ENCODE measurements around the gene PI4K2A. TPM values are rescaled to one million over a fixed set of nuclear protein-coding genes. Genes with fewer than 3 reads are reported as not detected.
"Not testable (repeated sequence)": the region's sequence is repeated elsewhere in the genome, so short reads cannot be mapped to it uniquely, and the experiment has no call there.

Gene PI4K2A
- total RNA-seq, 1 donor from 2014 or later, result 5.2 TPM

DNA sequence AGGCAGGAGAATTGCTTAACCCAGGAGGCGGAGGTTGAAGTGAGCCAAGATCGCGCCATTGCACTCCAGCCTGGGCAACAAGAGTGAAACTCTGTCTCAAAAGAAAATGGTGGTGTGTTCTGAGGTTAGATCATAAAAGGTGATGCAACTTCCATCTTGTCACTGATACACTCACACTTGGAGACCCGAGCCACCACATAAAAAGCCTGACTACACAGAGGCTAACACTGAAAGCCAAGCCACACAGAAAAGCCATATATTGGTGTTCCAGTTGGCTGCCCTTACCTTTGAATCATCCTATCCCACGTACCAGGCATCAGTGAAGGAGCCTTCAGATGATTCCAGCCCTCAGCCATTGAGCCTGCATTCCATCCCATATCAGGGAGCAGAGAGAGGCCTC is 11.2 kb upstream of the PI4K2A start:
- Histone ChIP-seq H3K36me3 (ENCODE audit: control insufficient read depth in 3 of 3, insufficient read depth in 3 of 3, low read length in 3 of 3) (no peaks in the 10 kb centered on the region), H3K27ac (ENCODE audit: low read depth, low read length) (no peak overlapping the region), H3K27me3 (ENCODE audit: control insufficient read depth in 3 of 3, insufficient read depth in 3 of 3, low read length in 3 of 3) (no peaks in the 10 kb centered on the region), H3K4me1 (ENCODE audit: control insufficient read depth in 3 of 3, insufficient read depth in 3 of 3, low read length in 3 of 3) (peaks cover 7 to 9% (median 7%) of the 10 kb centered on the region in 3 donors), H3K9ac (ENCODE audit: low read depth in 1 of 3, low read length in 3 of 3) (no peak overlapping the region), H3K9me3 (ENCODE audit: control insufficient read depth in 3 of 3, low read length in 3 of 3) (no peaks in the 10 kb centered on the region), H3K4me3 (ENCODE audit: low read length in 3 of 3) (no peak overlapping the region)

DNA sequence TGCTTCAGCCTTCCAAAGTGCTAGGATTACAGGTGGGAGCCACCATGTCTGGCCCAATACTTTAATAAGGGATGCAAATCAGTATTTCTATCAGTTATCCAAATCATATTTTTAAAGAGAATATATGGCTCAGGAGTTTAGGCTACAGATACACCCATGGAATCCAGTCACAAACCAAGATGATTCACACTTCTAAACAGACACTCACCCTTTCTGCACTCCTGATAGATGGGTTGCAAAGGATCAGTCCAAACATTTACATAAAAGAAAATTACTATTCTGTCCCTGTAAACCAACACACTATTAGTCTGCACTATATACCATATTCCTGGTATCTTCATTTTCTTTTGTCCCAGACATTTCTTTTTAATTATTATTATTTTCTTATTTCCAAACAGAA is 9.4 kb upstream of the PI4K2A start:
- no peak overlapping the region for H3K27ac ChIP-seq (ENCODE audit: low read depth, low read length)
- H3K4me3 ChIP-seq (ENCODE audit: low read length in 3 of 3), result no peak overlapping the region
- H3K27me3 ChIP-seq (ENCODE audit: control insufficient read depth in 3 of 3, insufficient read depth in 3 of 3, low read length in 3 of 3), result no peaks in the 10 kb centered on the region
- H3K36me3 ChIP-seq (ENCODE audit: control insufficient read depth in 3 of 3, insufficient read depth in 3 of 3, low read length in 3 of 3), result no peaks in the 10 kb centered on the region
- no peak overlapping the region for H3K9ac ChIP-seq (ENCODE audit: low read depth in 1 of 3, low read length in 3 of 3)
- peaks cover 7 to 9% (median 7%) of the 10 kb centered on the region in 3 donors for H3K4me1 ChIP-seq (ENCODE audit: control insufficient read depth in 3 of 3, insufficient read depth in 3 of 3, low read length in 3 of 3)
- H3K9me3 ChIP-seq (ENCODE audit: control insufficient read depth in 3 of 3, low read length in 3 of 3), result no peaks in the 10 kb centered on the region

DNA sequence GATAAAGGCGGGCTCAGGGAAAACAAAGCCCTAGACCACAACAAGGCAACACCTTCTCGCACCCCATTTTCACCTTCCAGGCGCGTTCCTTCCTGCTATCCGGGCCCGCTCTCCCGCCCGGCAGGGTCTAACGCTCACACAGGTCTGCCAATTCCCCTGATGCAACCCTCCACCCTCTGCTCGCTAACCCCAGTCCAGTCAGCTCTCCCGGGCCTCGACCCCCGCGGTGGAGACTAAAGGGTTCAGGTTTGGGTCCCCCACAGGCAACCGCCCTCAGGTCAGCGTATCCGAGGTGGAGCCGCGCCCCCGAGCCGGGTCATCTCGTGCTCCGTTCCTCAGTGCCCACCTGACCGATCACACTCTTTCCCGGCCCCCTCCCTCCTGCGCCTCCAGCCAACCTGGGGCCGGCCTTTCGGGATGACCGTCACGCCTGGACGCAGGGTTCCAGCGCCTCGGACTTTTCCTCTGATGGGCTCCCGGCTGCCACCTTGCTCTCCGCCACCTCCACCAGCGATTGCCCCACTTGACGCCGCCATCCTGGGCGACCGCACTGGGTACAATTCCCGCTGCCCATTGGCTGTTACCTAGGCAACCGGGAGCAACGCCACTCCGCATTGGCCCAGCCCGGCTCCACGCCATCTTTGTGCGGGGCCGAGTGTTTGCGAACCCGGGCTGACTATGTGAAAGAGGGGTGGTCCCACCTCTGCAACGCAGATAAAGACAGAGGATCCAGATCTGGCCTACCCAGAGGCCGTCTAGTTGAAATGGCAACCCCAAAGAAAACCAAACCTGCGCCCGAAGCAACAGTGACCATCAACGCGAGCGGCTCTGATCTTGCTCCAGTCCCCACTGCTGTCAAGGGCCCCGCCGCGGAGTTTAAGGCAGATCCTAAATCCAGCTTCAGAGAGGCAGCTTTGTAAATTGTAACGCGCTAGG is 7.3 kb upstream of the PI4K2A start, which contains the start of gene MORN4:
Gene MORN4 (minus strand): TSS at position 552 of the 936 bp plus-strand sequence. CDS start 13,847 bp downstream, outside the sequence.
- Histone ChIP-seq H3K9ac (ENCODE audit: low read depth in 1 of 3, low read length in 3 of 3) (peak within 1 kb of the TSS; percentile 79 to 85 (median 79)), H3K4me3 (ENCODE audit: low read length in 3 of 3) (peak within 1 kb of the TSS; percentile 91 to 93 (median 92)), H3K27me3 (ENCODE audit: control insufficient read depth in 3 of 3, insufficient read depth in 3 of 3, low read length in 3 of 3) (no peaks in the 10 kb centered on the region), H3K9me3 (ENCODE audit: control insufficient read depth in 3 of 3, low read length in 3 of 3) (no peaks in the 10 kb centered on the region), H3K36me3 (ENCODE audit: control insufficient read depth in 3 of 3, insufficient read depth in 3 of 3, low read length in 3 of 3) (no peaks in the 10 kb centered on the region), H3K4me1 (ENCODE audit: control insufficient read depth in 3 of 3, insufficient read depth in 3 of 3, low read length in 3 of 3) (peaks cover 7 to 9% (median 7%) of the 10 kb centered on the region in 3 donors), H3K27ac (ENCODE audit: low read depth, low read length) (peak within 1 kb of the TSS; percentile 48)

- peak overlapping the region; percentile 48 for H3K27ac ChIP-seq (ENCODE audit: low read depth, low read length)
- peak overlapping the region; percentile 91 to 93 (median 92) for H3K4me3 ChIP-seq (ENCODE audit: low read length in 3 of 3)
- H3K4me1 ChIP-seq (ENCODE audit: control insufficient read depth in 3 of 3, insufficient read depth in 3 of 3, low read length in 3 of 3), result peaks cover 7 to 9% (median 7%) of the 10 kb centered on the region in 3 donors
- no peaks in the 10 kb centered on the region for H3K36me3 ChIP-seq (ENCODE audit: control insufficient read depth in 3 of 3, insufficient read depth in 3 of 3, low read length in 3 of 3)
- H3K9ac ChIP-seq (ENCODE audit: low read depth in 1 of 3, low read length in 3 of 3), result peak overlapping the region; percentile 79 to 85 (median 79)
- H3K9me3 ChIP-seq (ENCODE audit: control insufficient read depth in 3 of 3, low read length in 3 of 3), result no peaks in the 10 kb centered on the region
- H3K27me3 ChIP-seq (ENCODE audit: control insufficient read depth in 3 of 3, insufficient read depth in 3 of 3, low read length in 3 of 3), result no peaks in the 10 kb centered on the region
Observed at GRCh38 chr10:97633921-97634320, 6.5 kb upstream of the PI4K2A start.

GRCh38 chr10:97635577-97635976 is 4.9 kb upstream of the PI4K2A start:
- H3K36me3 ChIP-seq (ENCODE audit: control insufficient read depth in 3 of 3, insufficient read depth in 3 of 3, low read length in 3 of 3), result no peaks in the 10 kb centered on the region
- no peaks in the 10 kb centered on the region for H3K9me3 ChIP-seq (ENCODE audit: control insufficient read depth in 3 of 3, low read length in 3 of 3)
- no peak overlapping the region for H3K9ac ChIP-seq (ENCODE audit: low read depth in 1 of 3, low read length in 3 of 3)
- H3K27me3 ChIP-seq (ENCODE audit: control insufficient read depth in 3 of 3, insufficient read depth in 3 of 3, low read length in 3 of 3), result no peaks in the 10 kb centered on the region
- H3K27ac ChIP-seq (ENCODE audit: low read depth, low read length), result no peak overlapping the region
- no peak overlapping the region for H3K4me3 ChIP-seq (ENCODE audit: low read length in 3 of 3)
- H3K4me1 ChIP-seq (ENCODE audit: control insufficient read depth in 3 of 3, insufficient read depth in 3 of 3, low read length in 3 of 3), result peaks cover 7 to 9% (median 7%) of the 10 kb centered on the region in 3 donors

GRCh38 chr10:97639090-97639489 is 1.4 kb upstream of the PI4K2A start:
- not testable (repeated sequence) for H3K4me3 ChIP-seq (ENCODE audit: low read length in 3 of 3); H3K27ac ChIP-seq (ENCODE audit: low read depth, low read length); H3K9me3 ChIP-seq (ENCODE audit: control insufficient read depth in 3 of 3, low read length in 3 of 3); H3K27me3 ChIP-seq (ENCODE audit: control insufficient read depth in 3 of 3, insufficient read depth in 3 of 3, low read length in 3 of 3); H3K9ac ChIP-seq (ENCODE audit: low read depth in 1 of 3, low read length in 3 of 3); H3K36me3 ChIP-seq (ENCODE audit: control insufficient read depth in 3 of 3, insufficient read depth in 3 of 3, low read length in 3 of 3)
- peaks cover 10 to 16% (median 11%) of the 10 kb centered on the region in 3 donors for H3K4me1 ChIP-seq (ENCODE audit: control insufficient read depth in 3 of 3, insufficient read depth in 3 of 3, low read length in 3 of 3)

DNA sequence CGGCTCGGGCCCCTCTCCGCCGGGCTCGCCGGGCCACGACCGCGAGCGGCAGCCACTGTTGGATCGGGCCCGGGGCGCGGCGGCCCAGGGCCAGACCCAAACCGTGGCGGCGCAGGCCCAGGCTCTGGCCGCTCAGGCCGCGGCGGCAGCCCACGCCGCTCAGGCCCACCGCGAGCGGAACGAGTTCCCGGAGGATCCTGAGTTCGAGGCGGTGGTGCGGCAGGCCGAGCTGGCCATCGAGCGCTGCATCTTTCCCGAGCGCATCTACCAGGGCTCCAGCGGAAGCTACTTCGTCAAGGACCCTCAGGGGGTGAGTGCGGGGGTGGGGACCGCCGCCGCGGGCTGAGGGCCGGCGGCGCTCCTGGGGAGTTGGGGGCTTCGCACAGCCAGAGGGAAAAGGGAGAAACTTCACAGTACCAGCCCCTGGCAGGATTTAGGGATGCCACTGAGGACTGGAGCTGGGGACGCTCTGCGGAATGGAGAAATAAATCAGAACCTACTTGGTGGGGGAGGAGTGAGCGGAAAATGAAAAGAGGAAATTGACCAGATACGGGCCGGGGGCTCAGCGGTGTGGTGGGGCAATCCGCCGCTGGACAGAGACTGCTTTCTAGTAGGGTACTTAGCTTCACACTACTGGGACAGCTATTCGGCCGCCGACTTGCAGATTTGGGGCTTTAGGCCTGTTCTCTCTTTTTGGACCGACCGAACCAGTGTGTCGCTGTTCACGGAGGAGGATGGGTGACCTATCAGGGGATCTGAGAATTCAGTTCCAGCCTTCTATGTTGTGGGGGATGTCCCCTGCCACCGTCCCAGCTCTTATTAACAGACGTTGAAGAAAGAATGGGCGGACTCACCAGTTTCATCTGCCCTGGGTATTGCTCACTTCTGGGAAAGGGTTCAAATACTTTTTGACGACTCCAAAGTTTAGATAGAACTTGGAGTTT is 669 bp downstream of the PI4K2A start:
- H3K4me1 ChIP-seq (ENCODE audit: control insufficient read depth in 3 of 3, insufficient read depth in 3 of 3, low read length in 3 of 3), result peaks cover 10 to 16% (median 11%) of the 10 kb centered on the region in 3 donors
- peak overlapping the region; percentile 76 to 89 (median 86) for H3K4me3 ChIP-seq (ENCODE audit: low read length in 3 of 3)
- no peaks in the 10 kb centered on the region for H3K27me3 ChIP-seq (ENCODE audit: control insufficient read depth in 3 of 3, insufficient read depth in 3 of 3, low read length in 3 of 3)
- peak overlapping the region; percentile 84 to 86 (median 86) for H3K9ac ChIP-seq (ENCODE audit: low read depth in 1 of 3, low read length in 3 of 3)
- H3K9me3 ChIP-seq (ENCODE audit: control insufficient read depth in 3 of 3, low read length in 3 of 3), result no peaks in the 10 kb centered on the region
- H3K36me3 ChIP-seq (ENCODE audit: control insufficient read depth in 3 of 3, insufficient read depth in 3 of 3, low read length in 3 of 3), result peaks cover 7 to 9% (median 8%) of the 10 kb centered on the region in 3 donors
- H3K27ac ChIP-seq (ENCODE audit: low read depth, low read length), result peak overlapping the region; percentile 82

GRCh38 chr10:97642471-97643159 is 2.1 kb downstream of the PI4K2A start:
- not testable (repeated sequence) for H3K9ac ChIP-seq (ENCODE audit: low read depth in 1 of 3, low read length in 3 of 3); H3K9me3 ChIP-seq (ENCODE audit: control insufficient read depth in 3 of 3, low read length in 3 of 3); H3K27me3 ChIP-seq (ENCODE audit: control insufficient read depth in 3 of 3, insufficient read depth in 3 of 3, low read length in 3 of 3); H3K36me3 ChIP-seq (ENCODE audit: control insufficient read depth in 3 of 3, insufficient read depth in 3 of 3, low read length in 3 of 3); H3K4me3 ChIP-seq (ENCODE audit: low read length in 3 of 3); H3K27ac ChIP-seq (ENCODE audit: low read depth, low read length)
- peaks cover 10 to 16% (median 11%) of the 10 kb centered on the region in 3 donors for H3K4me1 ChIP-seq (ENCODE audit: control insufficient read depth in 3 of 3, insufficient read depth in 3 of 3, low read length in 3 of 3)

GRCh38 chr10:97643441-97643985 is 3.0 kb downstream of the PI4K2A start:
- H3K9ac ChIP-seq (ENCODE audit: low read depth in 1 of 3, low read length in 3 of 3), result no peak overlapping the region

More at GRCh38 chr10:97643441-97643985, 3.0 kb downstream of the PI4K2A start:
- no peak overlapping the region for H3K27ac ChIP-seq (ENCODE audit: low read depth, low read length)
- H3K4me3 ChIP-seq (ENCODE audit: low read length in 3 of 3), result no peak overlapping the region
- no peaks in the 10 kb centered on the region for H3K27me3 ChIP-seq (ENCODE audit: control insufficient read depth in 3 of 3, insufficient read depth in 3 of 3, low read length in 3 of 3)
- peaks cover 7 to 9% (median 8%) of the 10 kb centered on the region in 3 donors for H3K36me3 ChIP-seq (ENCODE audit: control insufficient read depth in 3 of 3, insufficient read depth in 3 of 3, low read length in 3 of 3)
- H3K9me3 ChIP-seq (ENCODE audit: control insufficient read depth in 3 of 3, low read length in 3 of 3), result no peaks in the 10 kb centered on the region
- H3K4me1 ChIP-seq (ENCODE audit: control insufficient read depth in 3 of 3, insufficient read depth in 3 of 3, low read length in 3 of 3), result peaks cover 11 to 18% (median 13%) of the 10 kb centered on the region in 3 donors
